Loucy (cell line): ENCODE results near the gene ST3GAL6.

Experiments used
- H2AFZ ChIP-seq: fragments of 200-600 bp; sonication (generic); 2 replicates; pipeline ENCODE4 v1.6.0; 2016; ENCODE audit warnings: antibody characterized with exemption, mild to moderate bottlenecking, low read length, moderate library complexity
- H3F3A ChIP-seq: fragments of 200-600 bp; 2 replicates; pipeline ENCODE4 v1.6.0; 2016; ENCODE audit warnings: antibody characterized with exemption, low read depth, mild to moderate bottlenecking
- H3K27me3 ChIP-seq: fragments of 200-600 bp; sonication (generic); 2 replicates; pipeline ENCODE4 v1.6.1; 2014; ENCODE audit warnings: low read length, mild to moderate bottlenecking; ENCODE audit not compliant: insufficient read depth, poor library complexity, severe bottlenecking
- H3K36me3 ChIP-seq: fragments of 200-600 bp; sonication (generic); 2 replicates; pipeline ENCODE4 v1.6.1; 2016; ENCODE audit warnings: low read length; ENCODE audit not compliant: insufficient read depth
- H3K4me1 ChIP-seq: fragments of 200-600 bp; sonication (generic); 2 replicates; pipeline ENCODE4 v1.5.1; 2014; ENCODE audit warnings: low read length, mild to moderate bottlenecking; ENCODE audit not compliant: insufficient read depth, poor library complexity, severe bottlenecking
- H3K4me2 ChIP-seq: fragments of 200-600 bp; sonication (generic); 2 replicates; pipeline ENCODE4 v1.6.0; 2014; ENCODE audit warnings: antibody characterized with exemption, low read length, low read depth, mild to moderate bottlenecking; ENCODE audit not compliant: poor library complexity, severe bottlenecking
- H3K4me3 ChIP-seq: fragments of 200-600 bp; sonication (generic); 2 replicates; pipeline ENCODE4 v1.5.1; 2014; ENCODE audit warnings: low read length, mild to moderate bottlenecking, mixed read lengths; ENCODE audit not compliant: poor library complexity, severe bottlenecking
- H3K79me2 ChIP-seq: fragments of 200-600 bp; sonication (generic); 2 replicates; pipeline ENCODE4 v1.6.1; 2014; ENCODE audit warnings: low read length; ENCODE audit not compliant: insufficient read depth
- H3K9ac ChIP-seq: fragments of 200-600 bp; sonication (generic); 2 replicates; pipeline ENCODE4 v1.6.0; 2014; ENCODE audit warnings: mild to moderate bottlenecking, low read depth, low read length, moderate library complexity; ENCODE audit not compliant: poor library complexity, severe bottlenecking
- H3K9me2 ChIP-seq: fragments of 200-600 bp; sonication (generic); replicated peaks from 2 replicates; pipeline ENCODE4 v1.6.1; 2016; ENCODE audit warnings: low read depth, low read length, mixed read lengths
- H3K9me3 ChIP-seq: fragments of 200-600 bp; sonication (generic); 2 replicates; pipeline ENCODE4 v1.6.1; 2014; ENCODE audit warnings: mild to moderate bottlenecking, antibody characterized with exemption, low read length, low read depth; ENCODE audit not compliant: insufficient read depth
- H4K20me1 ChIP-seq: fragments of 200-600 bp; sonication (generic); 2 replicates; pipeline ENCODE4 v1.6.0; 2014; ENCODE audit warnings: antibody characterized with exemption, low read length, mild to moderate bottlenecking; ENCODE audit not compliant: insufficient read depth, poor library complexity, severe bottlenecking
- CTCF ChIP-seq: fragments of 200-600 bp; sonication (generic); conservative IDR thresholded peaks from 2 replicates; pipeline ENCODE4 v1.5.1; 2014; ENCODE audit warnings: mild to moderate bottlenecking, antibody characterized with exemption, low read length
- EZH2phosphoT487 ChIP-seq: fragments of 200-600 bp; IDR thresholded peaks from 2 replicates; pipeline ENCODE4 v1.6.1; 2018; ENCODE audit warnings: antibody characterized with exemption, mild to moderate bottlenecking, moderate library complexity, borderline replicate concordance

The ST3GAL6 gene

DNA sequence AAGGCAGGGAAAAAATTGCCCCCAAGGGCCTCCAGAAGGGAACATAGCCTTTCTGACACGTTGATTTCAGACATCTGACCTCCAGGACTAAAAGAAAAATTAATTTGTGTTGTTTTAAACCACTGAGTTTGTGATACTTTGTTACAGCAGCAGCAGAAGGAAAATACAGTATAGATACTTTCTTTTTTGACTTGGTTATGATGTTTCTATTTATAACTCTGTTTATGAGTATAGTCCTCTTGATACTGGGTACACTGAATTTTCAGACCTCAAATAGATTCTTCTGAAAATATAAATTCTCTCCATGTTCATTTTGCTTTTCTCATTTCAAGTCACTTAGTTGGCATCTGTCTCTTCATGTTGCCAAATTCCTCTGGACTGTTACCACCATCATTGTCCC, 44.4 kb upstream of the ST3GAL6 start:
- no peaks in the 10 kb centered on the region for H4K20me1 ChIP-seq
- TF ChIP-seq EZH2phosphoT487 (no peak), CTCF (no peak)
- no peaks in the 10 kb centered on the region for H3K4me1 ChIP-seq
- H3K9me2 ChIP-seq = no peaks in the 10 kb centered on the region
- H3K36me3 ChIP-seq = no peaks in the 10 kb centered on the region
- no peaks in the 10 kb centered on the region for H3K79me2 ChIP-seq
- no peak overlapping the region for H2AFZ ChIP-seq
- no peaks in the 10 kb centered on the region for H3F3A ChIP-seq
- H3K9me3 ChIP-seq = no peaks in the 10 kb centered on the region
- H3K9ac ChIP-seq = no peak overlapping the region
- no peaks in the 10 kb centered on the region for H3K27me3 ChIP-seq
- no peak overlapping the region for H3K4me3 ChIP-seq
- H3K4me2 ChIP-seq = no peak overlapping the region

- H3F3A ChIP-seq = no peaks in the 10 kb centered on the region
- no peaks in the 10 kb centered on the region for H4K20me1 ChIP-seq
- no peaks in the 10 kb centered on the region for H3K4me1 ChIP-seq
- no peaks in the 10 kb centered on the region for H3K9me3 ChIP-seq
- H3K36me3 ChIP-seq = no peaks in the 10 kb centered on the region
- H3K4me3 ChIP-seq = no peak overlapping the region
- H3K79me2 ChIP-seq = no peaks in the 10 kb centered on the region
- TF ChIP-seq EZH2phosphoT487 (no peak), CTCF (no peak)
- H3K9ac ChIP-seq = no peak overlapping the region
- no peak overlapping the region for H3K4me2 ChIP-seq
- no peak overlapping the region for H2AFZ ChIP-seq
- no peaks in the 10 kb centered on the region for H3K27me3 ChIP-seq
- no peaks in the 10 kb centered on the region for H3K9me2 ChIP-seq
These were observed 41.4 kb upstream of the ST3GAL6 start for GRCh38 chr3:98721776-98722175.

GRCh38 chr3:98722389-98722788, 40.8 kb upstream of the ST3GAL6 start:
- Histone ChIP-seq H3K27me3 (no peaks in the 10 kb centered on the region), H3K79me2 (no peaks in the 10 kb centered on the region), H3K36me3 (no peaks in the 10 kb centered on the region), H4K20me1 (no peaks in the 10 kb centered on the region), H3F3A (no peaks in the 10 kb centered on the region), H3K4me1 (no peaks in the 10 kb centered on the region), H3K9me3 (no peaks in the 10 kb centered on the region), H3K9ac (no peak overlapping the region), H3K4me3 (no peak overlapping the region), H2AFZ (no peak overlapping the region), H3K9me2 (no peaks in the 10 kb centered on the region), H3K4me2 (no peak overlapping the region)
- no peak for TF ChIP-seq EZH2phosphoT487
- TF ChIP-seq CTCF = no peak
